ENCODE measurements around the gene CLHC1.
A peak's percentile ranks its signal among the peaks of the same experiment; 100 is the strongest.

Gene CLHC1

GRCh38 chr2:55164534-55165480 is 67.3 kb downstream of the CLHC1 start:
- H2AFZ ChIP-seq = no peak overlapping the region
- no peaks in the 10 kb centered on the region for H3K9me3 ChIP-seq (ENCODE audit: control insufficient read depth, low read length)
- H3K27me3 ChIP-seq (ENCODE audit: control insufficient read depth, insufficient read depth, low read length) = no peaks in the 10 kb centered on the region
- H3K9ac ChIP-seq = no peak overlapping the region
- no peaks in the 10 kb centered on the region for H3K79me2 ChIP-seq
- H3K4me2 ChIP-seq (ENCODE audit: low read length) = no peak overlapping the region
- H3K4me3 ChIP-seq (ENCODE audit: low read depth, low read length) = no peak overlapping the region
- H3K4me1 ChIP-seq = peaks cover 16% of the 10 kb centered on the region
- no peak for TF ChIP-seq CTCF (IDR thresholded peaks at IDR 0.05)
- H3K36me3 ChIP-seq (ENCODE audit: control insufficient read depth, insufficient read depth, low read length) = no peaks in the 10 kb centered on the region
- H3K27ac ChIP-seq = no peak overlapping the region

GRCh38 chr2:55163941-55164390 is 68.1 kb downstream of the CLHC1 start:
- TF ChIP-seq CTCF (IDR thresholded peaks at IDR 0.05) = no peak
- Histone ChIP-seq H3K9me3 (ENCODE audit: control insufficient read depth, low read length) (no peaks in the 10 kb centered on the region), H3K4me3 (ENCODE audit: low read depth, low read length) (no peak overlapping the region), H3K27me3 (ENCODE audit: control insufficient read depth, insufficient read depth, low read length) (no peaks in the 10 kb centered on the region), H3K79me2 (no peaks in the 10 kb centered on the region), H3K27ac (no peak overlapping the region), H3K9ac (no peak overlapping the region), H3K4me2 (ENCODE audit: low read length) (no peak overlapping the region), H3K4me1 (peaks cover 16% of the 10 kb centered on the region), H2AFZ (peak overlapping the region; percentile 68), H3K36me3 (ENCODE audit: control insufficient read depth, insufficient read depth, low read length) (no peaks in the 10 kb centered on the region)

- no peaks in the 10 kb centered on the region for H3K27me3 ChIP-seq (ENCODE audit: control insufficient read depth, insufficient read depth, low read length)
- no peak overlapping the region for H3K9ac ChIP-seq
- H3K9me3 ChIP-seq (ENCODE audit: control insufficient read depth, low read length) = no peaks in the 10 kb centered on the region
- peak overlapping the region; percentile 24 for H3K27ac ChIP-seq
- H3K36me3 ChIP-seq (ENCODE audit: control insufficient read depth, insufficient read depth, low read length) = no peaks in the 10 kb centered on the region
- H3K4me3 ChIP-seq (ENCODE audit: low read depth, low read length) = no peak overlapping the region
- H3K4me2 ChIP-seq (ENCODE audit: low read length) = no peak overlapping the region
- no peaks in the 10 kb centered on the region for H3K79me2 ChIP-seq
- TF ChIP-seq CTCF (IDR thresholded peaks at IDR 0.05) = no peak
- H2AFZ ChIP-seq = peak overlapping the region; percentile 68
- peaks cover 16% of the 10 kb centered on the region for H3K4me1 ChIP-seq
Measured at GRCh38 chr2:55163274-55163721, 68.8 kb downstream of the CLHC1 start.

DNA sequence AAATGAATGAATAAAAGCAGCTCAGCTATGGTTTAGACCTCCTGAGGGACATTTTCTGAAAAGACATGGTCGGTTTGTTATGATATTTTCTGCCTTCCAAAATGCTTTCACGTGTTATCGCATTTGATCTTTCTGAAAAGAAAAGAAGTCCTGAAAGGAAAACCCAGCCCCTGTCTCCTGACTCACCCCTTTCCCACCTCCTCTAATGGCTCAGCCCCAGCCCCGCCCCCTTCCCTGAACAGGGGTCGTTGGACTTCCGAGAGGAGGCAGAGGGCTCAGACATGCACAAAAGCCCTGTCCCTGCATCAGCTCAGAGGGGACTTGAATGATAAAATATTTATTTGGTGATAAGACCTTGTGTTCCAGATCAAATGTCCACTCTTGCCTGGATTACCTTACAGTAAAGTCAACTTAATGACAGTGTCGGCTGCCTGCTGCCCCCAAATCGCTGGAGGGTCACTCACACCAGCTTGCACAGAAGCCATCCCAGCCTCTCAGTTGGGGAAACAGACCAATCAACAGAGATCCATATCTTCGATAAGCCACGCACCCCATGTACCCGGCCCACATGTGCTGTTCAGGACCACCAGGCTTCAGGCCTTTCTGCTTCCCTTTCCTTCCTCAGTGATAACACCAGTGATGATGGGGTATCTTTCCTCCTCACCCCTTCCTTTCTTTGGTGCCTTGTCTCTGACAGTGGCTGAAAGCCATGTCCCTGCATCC is 69.6 kb downstream of the CLHC1 start:
- H3K4me2 ChIP-seq (ENCODE audit: low read length) = no peak overlapping the region
- H2AFZ ChIP-seq = peak overlapping the region; percentile 68
- TF ChIP-seq CTCF (IDR thresholded peaks at IDR 0.05) = no peak
- no peaks in the 10 kb centered on the region for H3K36me3 ChIP-seq (ENCODE audit: control insufficient read depth, insufficient read depth, low read length)
- peak overlapping the region; percentile 24 for H3K27ac ChIP-seq
- no peaks in the 10 kb centered on the region for H3K27me3 ChIP-seq (ENCODE audit: control insufficient read depth, insufficient read depth, low read length)
- H3K4me1 ChIP-seq = peaks cover 16% of the 10 kb centered on the region
- H3K79me2 ChIP-seq = no peaks in the 10 kb centered on the region
- H3K4me3 ChIP-seq (ENCODE audit: low read depth, low read length) = no peak overlapping the region
- H3K9ac ChIP-seq = no peak overlapping the region
- H3K9me3 ChIP-seq (ENCODE audit: control insufficient read depth, low read length) = no peaks in the 10 kb centered on the region

Data from parathyroid adenoma (tissue), 2 donors.